PC-3 (cell line): ENCODE results near the gene CAV1.

ENCODE experiments used
- EZH2 ChIP-seq: fragments of 300-600 bp; sonication (generic); IDR thresholded peaks from one replicate; pipeline ENCODE4 v1.6.1; 2017; ENCODE audit warnings: antibody characterized with exemption, mild to moderate bottlenecking, low read length; ENCODE audit not compliant: unreplicated experiment
- EZH2phosphoT487 ChIP-seq: fragments of 300-600 bp; sonication (generic); IDR thresholded peaks from 2 replicates; pipeline ENCODE4 v1.6.1; 2018; ENCODE audit warnings: mild to moderate bottlenecking, antibody characterized with exemption, low read length, borderline replicate concordance
- TF ChIP-seq, protein P1 (sequence below): fragments of 300-600 bp; sonication (generic); conservative IDR thresholded peaks from 2 replicates; pipeline ENCODE4 v1.5.1; 2017; ENCODE audit warnings: antibody characterized with exemption, low read depth, mild to moderate bottlenecking, low read length

DNA sequence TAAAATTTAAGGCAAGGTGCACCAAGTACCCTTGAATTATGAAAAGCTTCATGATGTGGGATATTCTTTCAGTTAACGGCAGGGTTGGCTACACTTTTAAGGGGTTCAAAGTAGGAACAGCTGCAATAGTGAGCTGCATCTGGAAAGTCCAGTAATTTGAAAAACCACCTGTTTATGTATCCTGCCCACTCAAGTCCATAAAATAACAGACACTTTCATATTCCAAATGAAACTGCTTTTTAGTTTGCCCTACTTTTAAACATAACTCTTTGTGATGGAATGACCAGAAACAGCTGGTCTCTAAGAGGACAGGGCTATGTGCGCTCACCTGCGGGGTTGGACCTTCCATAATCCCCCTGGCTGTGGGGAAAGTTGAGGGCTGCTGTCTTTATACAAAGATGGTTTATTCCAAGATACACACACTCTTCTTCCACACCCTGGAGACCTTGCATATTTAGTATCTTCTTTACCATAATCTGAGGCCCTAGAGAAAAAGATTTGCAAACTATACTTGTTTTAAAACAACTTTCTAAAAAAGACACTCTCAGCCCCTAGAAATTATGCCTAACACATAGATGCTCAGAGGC lies 7.4 kb downstream of the CAV1 start:
- TF ChIP-seq, protein P1, sequence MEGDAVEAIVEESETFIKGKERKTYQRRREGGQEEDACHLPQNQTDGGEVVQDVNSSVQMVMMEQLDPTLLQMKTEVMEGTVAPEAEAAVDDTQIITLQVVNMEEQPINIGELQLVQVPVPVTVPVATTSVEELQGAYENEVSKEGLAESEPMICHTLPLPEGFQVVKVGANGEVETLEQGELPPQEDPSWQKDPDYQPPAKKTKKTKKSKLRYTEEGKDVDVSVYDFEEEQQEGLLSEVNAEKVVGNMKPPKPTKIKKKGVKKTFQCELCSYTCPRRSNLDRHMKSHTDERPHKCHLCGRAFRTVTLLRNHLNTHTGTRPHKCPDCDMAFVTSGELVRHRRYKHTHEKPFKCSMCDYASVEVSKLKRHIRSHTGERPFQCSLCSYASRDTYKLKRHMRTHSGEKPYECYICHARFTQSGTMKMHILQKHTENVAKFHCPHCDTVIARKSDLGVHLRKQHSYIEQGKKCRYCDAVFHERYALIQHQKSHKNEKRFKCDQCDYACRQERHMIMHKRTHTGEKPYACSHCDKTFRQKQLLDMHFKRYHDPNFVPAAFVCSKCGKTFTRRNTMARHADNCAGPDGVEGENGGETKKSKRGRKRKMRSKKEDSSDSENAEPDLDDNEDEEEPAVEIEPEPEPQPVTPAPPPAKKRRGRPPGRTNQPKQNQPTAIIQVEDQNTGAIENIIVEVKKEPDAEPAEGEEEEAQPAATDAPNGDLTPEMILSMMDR = no peak
- TF ChIP-seq EZH2phosphoT487 = no peak
- no peak for TF ChIP-seq EZH2
